Left hindlimb (tissue), 1 donor: ENCODE data around the gene NCAPG2.
"Not testable (repeated sequence)": the region's sequence is repeated elsewhere in the genome, so short reads cannot be mapped to it uniquely, and the experiment has no call there.

Experiments used
- DNase-seq: peaks from one replicate; pipeline ENCODE4 v3.0.0-alpha.2; 2018

NCAPG2 gene

DNA sequence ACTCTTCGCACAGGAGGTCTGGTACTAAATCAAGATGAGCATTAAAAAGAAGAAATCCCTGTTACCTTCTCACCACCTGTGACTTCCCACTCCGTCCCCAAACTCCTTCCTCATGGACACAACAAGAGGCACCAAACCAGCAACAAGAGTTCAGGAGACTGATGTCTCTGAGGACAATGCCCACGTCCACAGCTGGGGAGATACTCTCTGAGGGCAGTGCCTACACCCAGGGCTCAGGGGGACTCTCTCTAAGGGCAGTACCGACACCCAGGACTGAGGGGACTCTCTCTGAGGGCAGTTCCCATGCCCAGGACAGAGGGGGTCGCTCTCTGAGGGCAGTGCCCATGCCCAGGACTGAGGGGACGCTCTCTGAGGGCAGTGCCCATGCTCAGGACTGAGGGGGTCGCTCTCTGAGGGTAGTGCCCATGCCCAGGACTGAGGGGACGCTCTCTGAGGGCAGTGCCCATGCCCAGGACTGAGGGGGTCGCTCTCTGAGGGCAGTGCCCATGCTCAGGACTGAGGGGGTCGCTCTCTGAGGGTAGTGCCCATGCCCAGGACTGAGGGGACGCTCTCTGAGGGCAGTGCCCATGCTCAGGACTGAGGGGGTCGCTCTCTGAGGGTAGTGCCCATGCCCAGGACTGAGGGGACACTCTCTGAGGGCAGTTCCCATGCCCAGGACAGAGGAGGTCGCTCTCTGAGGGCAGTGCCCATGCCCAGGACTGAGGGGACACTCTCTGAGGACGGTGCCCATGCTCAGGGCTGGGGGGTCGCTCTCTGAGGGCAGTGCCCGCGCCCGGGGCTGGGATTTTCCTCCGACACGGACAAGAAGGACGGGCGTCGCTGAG, 703 bp downstream of the NCAPG2 start:
- DNase-seq = not testable (repeated sequence)

DNA sequence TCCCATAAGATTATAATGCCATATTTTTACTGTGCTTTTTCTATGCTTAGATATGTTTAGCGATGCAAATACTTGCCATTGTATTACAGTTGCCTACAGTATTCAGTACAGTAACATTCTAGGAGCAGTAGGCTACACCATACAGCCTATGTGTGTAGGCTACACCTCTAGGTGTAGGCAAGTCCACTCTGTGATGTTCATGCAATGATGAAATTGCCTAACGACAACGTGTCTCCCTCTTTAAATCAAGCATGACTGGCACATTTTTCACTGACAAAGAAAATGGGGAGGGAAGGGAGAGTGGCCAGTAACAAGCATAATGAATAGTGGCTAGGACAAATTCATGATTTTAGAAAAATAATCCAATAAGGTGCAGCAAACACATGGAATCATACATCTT, 1.7 kb downstream of the NCAPG2 start:
- no peak for DNase-seq

- no peak for DNase-seq
These were observed 2.4 kb downstream of the NCAPG2 start for GRCh38 chr7:158702196-158702595.

DNA sequence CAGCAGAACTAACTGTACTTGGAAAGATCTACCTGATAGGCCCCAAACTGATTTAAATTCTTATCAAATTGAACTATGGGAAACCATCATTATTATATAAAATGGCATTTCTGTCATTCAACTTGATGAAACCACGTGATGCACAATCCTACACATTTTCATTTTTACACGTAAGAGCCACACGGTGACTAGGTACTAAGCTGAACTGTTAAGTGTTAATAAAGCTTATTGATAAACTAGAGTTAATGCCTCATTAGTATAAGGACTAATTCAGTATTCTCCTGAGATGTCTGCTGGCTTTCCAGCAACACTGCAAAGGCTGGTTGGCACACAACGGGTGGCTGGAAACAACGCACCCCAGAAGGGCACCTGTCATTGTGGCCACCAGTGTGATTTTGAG, 4.6 kb downstream of the NCAPG2 start:
- no peak for DNase-seq

- DNase-seq = no peak
These were observed 5.3 kb downstream of the NCAPG2 start for GRCh38 chr7:158699341-158699740.

GRCh38 chr7:158698657-158699195, 5.9 kb downstream of the NCAPG2 start:
- DNase-seq = no peak

- DNase-seq = not testable (repeated sequence)
These were observed 7.0 kb downstream of the NCAPG2 start for GRCh38 chr7:158697597-158697996.

DNA sequence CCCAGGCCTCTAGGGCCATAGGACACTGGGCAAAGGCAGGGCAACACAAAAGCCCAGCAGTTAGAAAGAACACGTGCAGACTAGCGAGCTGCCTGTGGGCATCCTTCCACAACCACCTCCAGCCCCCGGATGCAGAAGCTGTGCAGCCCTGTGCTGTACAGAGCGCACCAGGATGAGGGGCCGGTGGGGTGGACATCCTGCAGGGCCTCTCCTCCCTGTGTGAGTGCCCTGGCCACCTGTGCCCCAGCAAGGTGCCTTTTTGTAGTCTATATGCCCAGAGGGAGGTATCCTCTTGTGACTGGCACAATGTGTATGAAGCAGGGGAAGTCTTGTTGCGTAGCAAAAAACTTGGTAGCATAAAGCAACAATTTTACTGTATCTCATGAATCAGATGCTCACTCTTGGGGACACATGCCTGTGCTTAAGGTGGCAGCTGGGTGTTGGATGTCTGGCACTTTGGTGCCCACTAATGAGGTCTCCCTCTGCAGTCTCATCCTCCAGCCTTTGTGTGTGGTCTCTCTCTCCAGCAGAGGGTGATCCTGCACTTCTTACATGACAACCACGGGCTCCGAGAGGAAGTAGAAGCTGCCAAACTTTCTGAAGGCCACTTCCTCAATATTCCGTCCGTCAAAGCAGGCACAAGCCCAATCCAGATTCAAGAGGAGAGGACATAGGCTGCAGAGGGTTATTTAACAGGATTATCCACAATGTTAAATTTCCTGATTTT, 8.7 kb downstream of the NCAPG2 start:
- DNase-seq = peak; percentile 56

GRCh38 chr7:158695056-158695455, 9.5 kb downstream of the NCAPG2 start:
- DNase-seq = no peak

DNA sequence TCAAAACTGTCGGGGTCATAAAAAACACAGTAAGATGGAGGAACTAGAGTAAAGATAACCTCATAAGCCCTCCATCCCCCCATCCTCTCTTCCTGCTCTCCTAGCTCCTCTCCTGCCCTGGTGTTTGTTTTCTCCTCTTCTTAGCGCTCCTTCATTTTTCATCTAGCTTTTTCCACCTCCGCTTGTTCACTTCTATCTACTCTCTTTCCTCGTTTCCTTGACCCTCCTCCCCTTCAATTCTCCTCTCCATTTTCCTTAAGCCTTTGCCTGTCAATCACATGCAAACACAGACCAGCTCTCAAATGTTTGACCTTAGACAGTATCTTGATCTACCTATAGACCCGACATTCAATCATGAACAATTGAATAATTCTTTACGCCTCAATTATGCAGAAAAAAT, 10.0 kb downstream of the NCAPG2 start:
- DNase-seq = no peak

GRCh38 chr7:158689488-158689887, 15.1 kb downstream of the NCAPG2 start:
- no peak for DNase-seq

DNA sequence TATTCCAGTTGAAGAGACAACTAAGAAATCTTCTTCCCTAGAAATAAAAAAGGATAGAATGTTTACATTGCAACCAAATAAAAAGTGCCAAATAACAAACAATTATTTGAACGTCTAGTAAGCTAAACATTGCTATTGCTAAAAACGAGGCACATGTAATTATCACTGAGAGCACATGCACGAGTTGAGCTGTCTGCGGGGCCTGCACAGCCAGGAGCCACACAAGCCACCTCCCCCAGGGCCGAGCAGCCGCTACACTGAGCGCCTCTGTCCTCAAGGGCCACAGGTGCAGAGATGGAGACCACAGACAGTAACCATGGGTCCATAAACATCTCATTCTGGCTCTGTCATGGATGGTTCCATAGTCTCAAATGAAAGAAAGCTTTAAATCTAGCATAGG, 17.2 kb downstream of the NCAPG2 start:
- no peak for DNase-seq

DNA sequence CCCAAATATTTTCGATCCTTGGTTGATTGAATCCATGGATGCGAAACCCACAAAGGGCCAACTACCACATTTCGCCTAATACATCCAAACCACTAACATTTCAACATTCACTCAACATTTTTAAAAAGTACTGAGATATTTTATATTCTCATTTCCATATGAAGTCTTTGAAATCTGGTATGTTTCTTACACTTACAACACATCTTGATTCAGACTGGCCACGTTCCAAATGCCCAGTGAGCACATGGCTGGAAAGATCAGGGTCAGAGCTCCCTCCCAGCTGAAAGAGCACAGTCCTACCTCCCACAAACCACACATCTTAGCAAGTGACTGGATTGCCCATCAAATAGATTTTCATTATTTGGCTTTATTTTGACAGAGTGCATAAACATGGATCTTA, 18.9 kb downstream of the NCAPG2 start:
- no peak for DNase-seq

DNA sequence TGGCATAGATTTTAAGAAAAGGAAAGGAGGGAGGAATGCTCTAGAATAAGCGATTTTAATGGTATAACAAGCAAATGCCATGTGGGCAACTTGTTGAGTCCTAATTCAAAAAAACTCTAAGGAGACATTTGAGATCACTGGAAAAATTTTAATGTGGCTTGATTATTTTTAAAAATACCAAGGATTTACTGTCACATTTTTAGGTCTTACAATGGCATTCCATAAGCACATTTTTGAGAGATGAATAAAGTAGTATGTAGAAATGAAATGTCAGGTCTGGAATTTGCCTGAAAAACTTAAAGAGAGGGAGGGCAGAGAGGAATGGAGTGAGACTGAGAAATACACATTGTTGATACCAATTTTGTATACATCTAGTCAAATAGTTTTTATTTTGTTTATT, 20.3 kb downstream of the NCAPG2 start:
- DNase-seq = no peak

DNA sequence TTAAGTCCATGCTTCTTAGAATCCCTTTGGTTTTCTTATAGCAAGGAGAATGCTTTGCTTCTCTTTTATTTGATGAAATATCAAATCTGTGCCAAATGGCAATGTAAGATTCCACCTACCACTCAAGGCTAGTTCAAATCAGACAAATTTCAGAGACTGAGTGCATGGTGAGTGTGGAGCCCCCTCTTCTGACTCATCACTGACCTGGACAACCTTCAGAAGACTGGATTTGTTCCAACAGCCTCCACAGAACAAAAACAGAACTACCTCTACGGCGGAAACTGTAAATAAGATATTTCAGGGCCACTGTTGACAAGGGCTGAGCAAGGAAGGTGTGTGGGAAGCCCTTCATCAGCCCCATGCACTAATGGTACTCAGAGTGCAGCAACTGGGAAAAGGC, 21.1 kb downstream of the NCAPG2 start:
- DNase-seq = no peak

- DNase-seq = no peak
These were observed 22.1 kb downstream of the NCAPG2 start for GRCh38 chr7:158682456-158682855.

DNA sequence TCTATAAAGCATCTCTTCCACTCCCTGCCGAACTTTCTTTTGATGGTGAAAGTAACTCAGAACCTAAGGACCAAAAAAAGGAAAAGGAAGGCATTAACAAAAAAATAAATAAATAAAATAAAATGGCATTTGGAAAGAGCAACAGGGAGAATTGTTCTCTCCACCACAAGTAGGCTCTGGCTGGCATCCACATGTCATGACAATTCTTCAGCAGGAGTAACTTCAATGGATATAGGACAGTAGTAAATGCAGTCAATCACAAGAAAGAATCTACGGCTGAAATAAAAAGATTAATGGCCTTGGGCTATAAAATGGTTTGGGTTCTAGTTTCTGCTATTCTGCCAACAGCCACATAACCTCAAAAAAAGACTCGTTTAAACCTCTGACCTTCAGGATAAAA, 23.9 kb downstream of the NCAPG2 start:
- DNase-seq = no peak

GRCh38 chr7:158676906-158677305, 27.7 kb downstream of the NCAPG2 start:
- DNase-seq = no peak

GRCh38 chr7:158676171-158676840, 28.3 kb downstream of the NCAPG2 start:
- no peak for DNase-seq

- DNase-seq = no peak
These were observed 31.6 kb downstream of the NCAPG2 start for GRCh38 chr7:158672975-158673374.

- not testable (repeated sequence) for DNase-seq
These were observed 36.5 kb downstream of the NCAPG2 start for GRCh38 chr7:158668086-158668485.

- DNase-seq = not testable (repeated sequence)
These were observed 37.5 kb downstream of the NCAPG2 start for GRCh38 chr7:158666966-158667678.

DNA sequence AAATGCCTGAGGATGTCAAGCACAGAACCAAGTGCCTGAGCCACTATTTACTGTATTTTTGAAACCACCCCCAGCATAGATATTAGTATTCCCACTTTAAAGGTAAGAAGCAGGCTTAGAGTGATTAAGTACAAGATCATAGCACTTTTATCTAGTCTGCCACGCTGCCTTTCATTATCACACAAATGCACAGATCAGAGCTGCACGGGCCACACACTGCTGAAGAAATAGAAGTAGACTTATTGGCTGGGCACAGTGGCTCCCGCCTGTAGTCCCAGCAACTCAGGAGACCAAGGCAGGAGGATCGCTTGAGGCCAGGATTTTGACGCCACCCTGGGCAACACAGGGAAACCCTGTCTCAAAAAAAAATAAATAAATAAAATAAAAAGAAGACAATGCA, 38.2 kb downstream of the NCAPG2 start:
- no peak for DNase-seq
